GM10266 (cell line): ENCODE data around the gene CYP51A1.
"Not testable (repeated sequence)": the region's sequence is repeated elsewhere in the genome, so short reads cannot be mapped to it uniquely, and the experiment has no call there.

ENCODE experiments used
- DNase-seq: peaks from one replicate; pipeline ENCODE4 v3.0.0; 2012; ENCODE audit errors: extremely low spot score
- CTCF ChIP-seq: IDR thresholded peaks from 2 replicates; pipeline ENCODE4 v1.5.1; 2012; ENCODE audit warnings: mild to moderate bottlenecking, low read depth; ENCODE audit not compliant: control insufficient read depth, insufficient read depth; ENCODE audit errors: missing control alignments

CYP51A1 gene

GRCh38 chr7:92092210-92092609 is 42.1 kb downstream of the CYP51A1 start:
- no peak for DNase-seq
- TF ChIP-seq CTCF = no peak

- no peak for DNase-seq
- no peak for TF ChIP-seq CTCF
These were observed 46.0 kb downstream of the CYP51A1 start for GRCh38 chr7:92088266-92088665.

- DNase-seq = not testable (repeated sequence)
These were observed 50.4 kb downstream of the CYP51A1 start for GRCh38 chr7:92083922-92084321.

GRCh38 chr7:92076509-92076908 is 57.8 kb downstream of the CYP51A1 start:
- no peak for DNase-seq
- no peak for TF ChIP-seq CTCF

GRCh38 chr7:92075455-92076158 is 58.7 kb downstream of the CYP51A1 start:
- DNase-seq = peak; percentile 12

GRCh38 chr7:92072708-92073107 is 61.6 kb downstream of the CYP51A1 start:
- no peak for TF ChIP-seq CTCF
- DNase-seq = no peak

More at GRCh38 chr7:92075455-92076158, 58.7 kb downstream of the CYP51A1 start:
- no peak for TF ChIP-seq CTCF

GRCh38 chr7:92072121-92072520 is 62.2 kb downstream of the CYP51A1 start:
- no peak for DNase-seq
- TF ChIP-seq CTCF = no peak

GRCh38 chr7:92071032-92071431 is 63.2 kb downstream of the CYP51A1 start:
- TF ChIP-seq CTCF = no peak
- DNase-seq = no peak
